Suprapubic skin (tissue), 4 donors: Measurements from ENCODE around the gene BOD1L1.

Experiments used
- CTCF ChIP-seq, 2 donors: fragments of 200-600 bp in 1 of 2; fragments of 450-650 bp in 1 of 2; sonication (generic) in 1 of 2; IDR thresholded peaks; one replicate each; pipeline ENCODE4 v1.5.1; 2016 to 2019; ENCODE audit warnings: antibody characterized with exemption in 2 of 2, mild to moderate bottlenecking in 1 of 2, moderate library complexity in 1 of 2
- EP300 ChIP-seq: sonication (generic); formaldehyde crosslinking; IDR thresholded peaks from one replicate; pipeline ENCODE4 v1.6.1; 2017; ENCODE audit warnings: antibody characterized with exemption
- POLR2A ChIP-seq, 2 donors: fragments of 450-650 bp; IDR thresholded peaks; one replicate each; pipeline ENCODE4 v1.6.1; 2017; ENCODE audit warnings: antibody characterized with exemption in 2 of 2, mild to moderate bottlenecking in 2 of 2, moderate library complexity in 2 of 2
- POLR2AphosphoS5 ChIP-seq, 3 donors: sonication (generic); formaldehyde crosslinking; IDR thresholded peaks; one replicate each; pipeline ENCODE4 v1.6.1; 2017; ENCODE audit warnings: antibody characterized with exemption in 3 of 3

GRCh38 chr4:13616597-13616996 lies 10.9 kb downstream of the BOD1L1 start:
- TF ChIP-seq CTCF (IDR thresholded peaks at IDR 0.05): no peak
- no peak for TF ChIP-seq POLR2A (IDR thresholded peaks at IDR 0.05)
- TF ChIP-seq POLR2AphosphoS5 (IDR thresholded peaks at IDR 0.05): no peak
- TF ChIP-seq EP300: no peak
